Myocyte (in vitro differentiated cells): ENCODE data around the gene ERGIC1. TPM values are rescaled to one million over a fixed set of nuclear protein-coding genes. Genes with fewer than 3 reads are reported as not detected.
A peak's percentile ranks its signal among the peaks of the same experiment; 100 is the strongest.
"Not testable (repeated sequence)": the region's sequence is repeated elsewhere in the genome, so short reads cannot be mapped to it uniquely, and the experiment has no call there.

ENCODE experiments used
- DNase-seq: peaks from one replicate; pipeline ENCODE4 v3.0.0-alpha.2; 2012; ENCODE audit warnings: low read depth
- total RNA-seq: library from RNA; depleted of rRNA; stranded (reverse); fragments of >200 nt; gene quantifications from 2 replicates; pipeline ENCODE4 v1.2.3, GENCODE V29; 2014

The ERGIC1 gene
- total RNA-seq, 1 donor from 2014 or later, result 120 TPM

- DNase-seq, result peak; percentile 55
Measured at GRCh38 chr5:172877466-172878260, 43.6 kb downstream of the ERGIC1 start.

GRCh38 chr5:172878585-172878932 lies 44.5 kb downstream of the ERGIC1 start:
- DNase-seq, result no peak

GRCh38 chr5:172878933-172879752 lies 45.1 kb downstream of the ERGIC1 start:
- peak; percentile 96 for DNase-seq

- peak; percentile 77 for DNase-seq
Measured at GRCh38 chr5:172881691-172882370, 47.8 kb downstream of the ERGIC1 start.

- DNase-seq, result no peak
Measured at GRCh38 chr5:172883066-172883465, 49.0 kb downstream of the ERGIC1 start.

- no peak for DNase-seq
Measured at GRCh38 chr5:172885597-172886340, 51.7 kb downstream of the ERGIC1 start.

GRCh38 chr5:172886476-172886875 lies 52.4 kb downstream of the ERGIC1 start:
- DNase-seq, result no peak

GRCh38 chr5:172886974-172887501 lies 53.0 kb downstream of the ERGIC1 start:
- DNase-seq, result no peak

GRCh38 chr5:172887692-172888091 lies 53.6 kb downstream of the ERGIC1 start:
- no peak for DNase-seq

- DNase-seq, result no peak
Measured at GRCh38 chr5:172890659-172891058, 56.6 kb downstream of the ERGIC1 start.

- no peak for DNase-seq
Measured at GRCh38 chr5:172891716-172892421, 57.8 kb downstream of the ERGIC1 start.

- no peak for DNase-seq
Measured at GRCh38 chr5:172892713-172893112, 58.7 kb downstream of the ERGIC1 start.

- no peak for DNase-seq
Measured at GRCh38 chr5:172894767-172895388, 60.8 kb downstream of the ERGIC1 start.

GRCh38 chr5:172895549-172895948 lies 61.5 kb downstream of the ERGIC1 start:
- DNase-seq, result no peak

GRCh38 chr5:172896465-172896864 lies 62.4 kb downstream of the ERGIC1 start:
- no peak for DNase-seq

- not testable (repeated sequence) for DNase-seq
Measured at GRCh38 chr5:172897067-172897466, 63.0 kb downstream of the ERGIC1 start.

GRCh38 chr5:172897481-172898217 lies 63.6 kb downstream of the ERGIC1 start:
- peak; percentile 56 for DNase-seq

- no peak for DNase-seq
Measured at GRCh38 chr5:172898218-172898842, 64.3 kb downstream of the ERGIC1 start.
